Measurements from ENCODE around the gene NDC80.

- TF ChIP-seq, protein P1, sequence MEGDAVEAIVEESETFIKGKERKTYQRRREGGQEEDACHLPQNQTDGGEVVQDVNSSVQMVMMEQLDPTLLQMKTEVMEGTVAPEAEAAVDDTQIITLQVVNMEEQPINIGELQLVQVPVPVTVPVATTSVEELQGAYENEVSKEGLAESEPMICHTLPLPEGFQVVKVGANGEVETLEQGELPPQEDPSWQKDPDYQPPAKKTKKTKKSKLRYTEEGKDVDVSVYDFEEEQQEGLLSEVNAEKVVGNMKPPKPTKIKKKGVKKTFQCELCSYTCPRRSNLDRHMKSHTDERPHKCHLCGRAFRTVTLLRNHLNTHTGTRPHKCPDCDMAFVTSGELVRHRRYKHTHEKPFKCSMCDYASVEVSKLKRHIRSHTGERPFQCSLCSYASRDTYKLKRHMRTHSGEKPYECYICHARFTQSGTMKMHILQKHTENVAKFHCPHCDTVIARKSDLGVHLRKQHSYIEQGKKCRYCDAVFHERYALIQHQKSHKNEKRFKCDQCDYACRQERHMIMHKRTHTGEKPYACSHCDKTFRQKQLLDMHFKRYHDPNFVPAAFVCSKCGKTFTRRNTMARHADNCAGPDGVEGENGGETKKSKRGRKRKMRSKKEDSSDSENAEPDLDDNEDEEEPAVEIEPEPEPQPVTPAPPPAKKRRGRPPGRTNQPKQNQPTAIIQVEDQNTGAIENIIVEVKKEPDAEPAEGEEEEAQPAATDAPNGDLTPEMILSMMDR (optimal IDR thresholded peaks at IDR 0.05 in 1 of 3, IDR thresholded peaks at IDR 0.05 in 1 of 3, conservative IDR thresholded peaks at IDR 0.05 in 1 of 3; ENCODE audit: extremely low read depth in 1 of 3, insufficient read depth in 2 of 3, low read length in 3 of 3): no peak
- no peak for TF ChIP-seq EZH2 (IDR thresholded peaks at IDR 0.05; ENCODE audit: low read length)
Observed at GRCh38 chr18:2540575-2540974, 30.8 kb upstream of the NDC80 start.

All from keratinocyte (primary cell).